Vagina (tissue), 2 donors: Measurements from ENCODE around the gene PCBP3.
"Not testable (repeated sequence)": the region's sequence is repeated elsewhere in the genome, so short reads cannot be mapped to it uniquely, and the experiment has no call there.

ENCODE experiments used
- POLR2A ChIP-seq, 2 donors: fragments of 450-650 bp; IDR thresholded peaks; one replicate each; pipeline ENCODE4 v1.6.1; 2017; ENCODE audit warnings: antibody characterized with exemption in 2 of 2, mild to moderate bottlenecking in 2 of 2, moderate library complexity in 2 of 2
- POLR2AphosphoS5 ChIP-seq, 2 donors: sonication (generic); formaldehyde crosslinking; IDR thresholded peaks; one replicate each; pipeline ENCODE4 v1.9.0; 2017; ENCODE audit warnings: antibody characterized with exemption in 2 of 2, mild to moderate bottlenecking in 2 of 2, low read depth in 1 of 2; ENCODE audit not compliant: insufficient read depth in 1 of 2
- TF ChIP-seq, protein P1 (sequence below), 3 experiments: fragments of 450-650 bp in 2 of 3; fragments of 200-600 bp in 1 of 3; sonication (generic) in 1 of 3; IDR thresholded peaks; one replicate each; pipeline ENCODE4 v1.5.1; 2017 to 2019; ENCODE audit warnings: antibody characterized with exemption in 3 of 3, mild to moderate bottlenecking in 2 of 3, moderate library complexity in 2 of 3

DNA sequence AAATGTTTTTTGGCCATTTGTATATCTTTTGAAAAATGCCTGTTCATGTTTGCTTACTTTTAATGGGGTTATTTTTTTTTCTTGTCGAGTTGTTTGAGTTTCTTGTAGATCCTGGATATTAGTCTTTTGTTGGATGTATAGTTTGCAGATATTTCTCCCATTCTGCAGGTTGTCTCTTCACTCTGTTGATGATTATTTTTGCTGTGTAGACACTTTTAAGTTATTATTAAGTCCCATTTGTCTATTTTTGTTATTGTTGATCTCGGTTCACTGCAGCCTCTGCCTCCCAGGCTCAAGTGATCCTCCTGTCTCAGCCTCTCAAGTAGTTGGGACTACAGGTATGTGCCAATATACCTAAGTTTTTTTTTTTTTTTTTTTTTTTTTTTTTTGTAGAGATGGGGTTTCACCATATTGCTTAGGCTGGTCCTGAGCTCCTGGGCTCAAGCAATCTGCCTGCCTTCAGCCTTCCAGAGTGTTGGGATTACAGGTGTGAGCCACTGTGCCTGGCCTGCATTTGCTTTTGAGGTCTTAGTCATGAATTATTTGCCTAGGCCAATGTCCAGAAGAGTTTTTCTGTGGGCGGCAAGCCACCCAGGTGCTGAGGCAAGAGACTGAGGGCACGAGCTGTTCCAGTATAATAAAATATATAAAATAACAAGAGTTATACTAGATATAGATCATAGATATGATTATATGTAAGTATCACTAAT lies 18.5 kb downstream of the PCBP3 start:
- TF ChIP-seq, protein P1, sequence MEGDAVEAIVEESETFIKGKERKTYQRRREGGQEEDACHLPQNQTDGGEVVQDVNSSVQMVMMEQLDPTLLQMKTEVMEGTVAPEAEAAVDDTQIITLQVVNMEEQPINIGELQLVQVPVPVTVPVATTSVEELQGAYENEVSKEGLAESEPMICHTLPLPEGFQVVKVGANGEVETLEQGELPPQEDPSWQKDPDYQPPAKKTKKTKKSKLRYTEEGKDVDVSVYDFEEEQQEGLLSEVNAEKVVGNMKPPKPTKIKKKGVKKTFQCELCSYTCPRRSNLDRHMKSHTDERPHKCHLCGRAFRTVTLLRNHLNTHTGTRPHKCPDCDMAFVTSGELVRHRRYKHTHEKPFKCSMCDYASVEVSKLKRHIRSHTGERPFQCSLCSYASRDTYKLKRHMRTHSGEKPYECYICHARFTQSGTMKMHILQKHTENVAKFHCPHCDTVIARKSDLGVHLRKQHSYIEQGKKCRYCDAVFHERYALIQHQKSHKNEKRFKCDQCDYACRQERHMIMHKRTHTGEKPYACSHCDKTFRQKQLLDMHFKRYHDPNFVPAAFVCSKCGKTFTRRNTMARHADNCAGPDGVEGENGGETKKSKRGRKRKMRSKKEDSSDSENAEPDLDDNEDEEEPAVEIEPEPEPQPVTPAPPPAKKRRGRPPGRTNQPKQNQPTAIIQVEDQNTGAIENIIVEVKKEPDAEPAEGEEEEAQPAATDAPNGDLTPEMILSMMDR (IDR thresholded peaks at IDR 0.05): not testable (repeated sequence)
- not testable (repeated sequence) for TF ChIP-seq POLR2A (IDR thresholded peaks at IDR 0.05); POLR2AphosphoS5 (IDR thresholded peaks at IDR 0.05; ENCODE audit: insufficient read depth in 1 of 2, low read depth in 1 of 2)
